ENCODE data around the gene LRP4. TPM values are rescaled to one million over a fixed set of nuclear protein-coding genes. Genes with fewer than 3 reads are reported as not detected.

LRP4 gene
- total and polyA plus RNA-seq, 2 of the 8 experiments (the other 6 are each of a cell fraction or from before 2014, with no cell fraction given) = 5.4 to 22.1 TPM

DNA sequence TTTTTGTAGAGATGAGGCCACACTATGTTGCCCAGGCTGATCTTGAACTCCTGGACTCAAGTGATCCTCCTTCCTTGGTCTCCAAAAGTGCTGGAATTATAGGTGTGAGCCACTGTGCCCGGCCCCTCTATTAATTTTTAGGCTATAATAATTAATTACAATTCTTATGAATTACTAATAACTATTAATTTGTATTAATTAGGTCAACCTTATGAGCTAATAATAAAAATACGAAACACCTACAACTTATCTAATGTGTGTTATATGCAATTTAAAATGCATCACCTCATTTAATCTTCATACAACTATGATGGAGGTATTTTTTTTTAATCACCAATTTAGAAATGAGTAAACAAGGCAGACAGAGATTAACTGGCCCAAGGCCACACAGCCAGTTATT, 26.2 kb downstream of the LRP4 start:
- H4K8ac ChIP-seq (ENCODE audit: extremely low read depth, insufficient read depth, low read length) = no peak overlapping the region
- no peak overlapping the region for H3K23ac ChIP-seq (ENCODE audit: insufficient read length)
- ChIA-PET POLR2A (ENCODE audit: partially characterized antibody) (no interaction called here), CTCF (ENCODE audit: partially characterized antibody) (interaction anchor here (0.6 to 7.4 kb wide), 9 partner anchors 12 to 271 kb away, joined by 3 to 66 read pairs (median 4); no protein-coding TSS in a partner anchor)
- H3K4me3 ChIP-seq (ENCODE audit: extremely low read depth in 1 of 4, insufficient read depth in 2 of 4, low read depth in 3 of 4, low read length in 4 of 4) = no peak overlapping the region
- H2AK5ac ChIP-seq (ENCODE audit: low read depth, low read length) = no peak overlapping the region
- H3K27me3 ChIP-seq (replicated peaks in 1 of 4; ENCODE audit: control insufficient read depth in 3 of 4, extremely low read depth in 1 of 4, insufficient read depth in 3 of 4, low read length in 3 of 4) = no peaks in the 10 kb centered on the region
- H3K79me1 ChIP-seq (ENCODE audit: low read depth, low read length) = no peaks in the 10 kb centered on the region
- no peak overlapping the region for H2BK5ac ChIP-seq (ENCODE audit: low read depth, low read length)
- no peaks in the 10 kb centered on the region for H3K79me2 ChIP-seq (ENCODE audit: control insufficient read depth in 1 of 2, insufficient read depth in 2 of 2, low read length in 2 of 2)
- H3K23me2 ChIP-seq (ENCODE audit: low read depth, low read length) = peaks cover 2% of the 10 kb centered on the region; the same call in 1 of the 2 replicates
- H2BK120ac ChIP-seq (replicated peaks; ENCODE audit: low read depth, low read length) = no peak overlapping the region
- no peak for TF ChIP-seq RBBP5 (IDR thresholded peaks at IDR 0.05; ENCODE audit: borderline replicate concordance, low read depth, low read length)
- TF ChIP-seq HDAC2 (IDR thresholded peaks at IDR 0.05; ENCODE audit: borderline replicate concordance in 1 of 2, low read depth in 2 of 2, low read length in 2 of 2) = no peak
- no peak for TF ChIP-seq PHF8 (conservative IDR thresholded peaks at IDR 0.05; ENCODE audit: low read depth, low read length)
- H3K4ac ChIP-seq (replicated peaks; ENCODE audit: insufficient read length, low read depth, low read length) = no peak overlapping the region
- no peak overlapping the region for H2BK20ac ChIP-seq (ENCODE audit: low read length)
- H2AFZ ChIP-seq (ENCODE audit: low read length) = no peak overlapping the region
- H3K56ac ChIP-seq (replicated peaks; ENCODE audit: insufficient read length, low read depth, low read length) = no peak overlapping the region
- H2BK15ac ChIP-seq (ENCODE audit: low read length) = no peak overlapping the region
- no peaks in the 10 kb centered on the region for H3K9me3 ChIP-seq (ENCODE audit: insufficient read depth in 2 of 2, low read depth in 1 of 2, low read length in 1 of 2)
- 0 out of 7 replicates have a peak, but pooled peaks cover 0 to under 1% (median 0%) of the 10 kb centered on the region in 4 experiments for H3K4me1 ChIP-seq (replicated peaks in 1 of 4; ENCODE audit: control insufficient read depth in 3 of 4, insufficient read depth in 4 of 4, low read length in 3 of 4)
- peaks cover 2 to 22% (median 11%) of the 10 kb centered on the region in 4 experiments; a peak in 4 of 8 replicates for H3K36me3 ChIP-seq (ENCODE audit: control insufficient read depth in 2 of 4, insufficient read depth in 4 of 4, low read length in 3 of 4)
- H3K4me2 ChIP-seq (ENCODE audit: insufficient read depth in 1 of 2, low read depth in 2 of 2, low read length in 2 of 2) = no peak overlapping the region
- no peak overlapping the region for H2BK12ac ChIP-seq (ENCODE audit: low read depth, low read length)
- no peak overlapping the region for H3K14ac ChIP-seq (ENCODE audit: insufficient read length)
- no peak overlapping the region for H3K27ac ChIP-seq (ENCODE audit: low read depth, low read length)
- H4K5ac ChIP-seq (ENCODE audit: insufficient read length, low read depth, low read length) = no peak overlapping the region
- FAIRE-seq (no peak), DNase-seq (ENCODE audit: low read depth in 1 of 2, low spot score in 2 of 2) (no peak)
- no peak overlapping the region for H3K9ac ChIP-seq (replicated peaks in 1 of 4; ENCODE audit: extremely low read depth in 1 of 4, low read depth in 3 of 4, low read length in 3 of 4)
- WGBS, 2 experiments (ENCODE audit: extremely low coverage in 1 of 2, insufficient coverage in 1 of 2, insufficient read length in 1 of 2, insufficient replicate concordance in 2 of 2, low coverage in 1 of 2, low lambda C conversion rate in 2 of 2, missing lambda C conversion rate in 1 of 2) = 84% methylated on average over 2 of the region's 2 CpGs; no CpG with 5 or more reads in 1 of the 2 experiments
- no peak overlapping the region for H4K91ac ChIP-seq (replicated peaks; ENCODE audit: insufficient read length, low read length)
- no peak overlapping the region for H3K18ac ChIP-seq (ENCODE audit: extremely low read depth, low read length)
- peaks cover 0 to 4% of the 10 kb centered on the region in 2 experiments for H4K20me1 ChIP-seq (replicated peaks in 1 of 2; ENCODE audit: control insufficient read depth in 1 of 2, insufficient read depth in 2 of 2, low read length in 2 of 2)
